ENCODE data around the gene SYVN1. TPM values are rescaled to one million over a fixed set of nuclear protein-coding genes. Genes with fewer than 3 reads are reported as not detected.

Gene SYVN1
- total and polyA plus RNA-seq, 2 donors, result 3.6 to 22.7 TPM

GRCh38 chr11:65102142-65103095 is 31.9 kb downstream of the SYVN1 start:
- WGBS, result 95% methylated on average over 8 of the region's 8 CpGs
- Histone ChIP-seq H3K27ac (ENCODE audit: low read depth in 1 of 2, low read length in 1 of 2) (no peak overlapping the region), H3K36me3 (ENCODE audit: control insufficient read depth in 2 of 2, insufficient read depth in 2 of 2, low read length in 1 of 2) (peaks cover 24 to 45% of the 10 kb centered on the region in 2 donors), H3K9me3 (ENCODE audit: control insufficient read depth in 2 of 2, insufficient read depth in 1 of 2, low read length in 1 of 2) (no peaks in the 10 kb centered on the region), H3K4me3 (ENCODE audit: low read length in 2 of 2) (no peak overlapping the region), H3K4me1 (ENCODE audit: control insufficient read depth in 2 of 2, insufficient read depth in 2 of 2, low read length in 2 of 2) (peaks cover 0 to 3% of the 10 kb centered on the region in 2 donors), H3K27me3 (ENCODE audit: control insufficient read depth in 2 of 2, insufficient read depth in 1 of 2, low read length in 1 of 2) (no peaks in the 10 kb centered on the region)
- DNase-seq (ENCODE audit: low read depth in 6 of 9, low spot score in 9 of 9), result no peak

GRCh38 chr11:65100674-65101350 is 33.5 kb downstream of the SYVN1 start:
- H3K4me1 ChIP-seq (ENCODE audit: control insufficient read depth in 2 of 2, insufficient read depth in 2 of 2, low read length in 2 of 2), result peaks cover 7 to 15% of the 10 kb centered on the region in 2 donors

DNA sequence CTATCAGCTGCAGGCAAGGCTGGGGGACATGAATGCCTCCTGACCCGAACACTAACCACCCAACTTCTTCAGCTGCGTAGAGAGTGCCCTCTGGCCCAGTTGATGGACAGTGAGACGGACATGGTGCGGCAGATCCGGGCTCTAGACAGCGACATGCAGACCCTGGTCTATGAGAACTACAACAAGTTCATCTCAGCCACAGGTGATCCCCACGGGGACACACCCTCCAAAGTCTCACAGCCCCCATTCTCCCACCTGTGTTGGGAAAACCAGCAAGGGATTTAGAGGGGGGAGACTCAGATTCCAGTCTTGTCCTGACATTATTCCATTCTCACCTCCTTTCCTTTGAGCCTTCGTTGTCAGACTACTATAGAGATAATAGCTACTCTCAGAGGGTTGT is 37.4 kb downstream of the SYVN1 start:
- no peaks in the 10 kb centered on the region for H3K27me3 ChIP-seq (ENCODE audit: control insufficient read depth in 2 of 2, insufficient read depth in 1 of 2, low read length in 1 of 2)
- H3K27ac ChIP-seq (ENCODE audit: low read depth in 1 of 2, low read length in 1 of 2), result peak overlapping the region in 1 of 2 donors; percentile 65
- peak overlapping the region; percentile 82 to 87 for H3K4me3 ChIP-seq (ENCODE audit: low read length in 2 of 2)
- peaks cover 7 to 18% of the 10 kb centered on the region in 2 donors for H3K4me1 ChIP-seq (ENCODE audit: control insufficient read depth in 2 of 2, insufficient read depth in 2 of 2, low read length in 2 of 2)
- no peak for DNase-seq (ENCODE audit: low read depth in 6 of 9, low spot score in 9 of 9)
- whole genome bisulfite sequencing, result 76% methylated on average over 8 of the region's 8 CpGs
- H3K9me3 ChIP-seq (ENCODE audit: control insufficient read depth in 2 of 2, insufficient read depth in 1 of 2, low read length in 1 of 2), result no peaks in the 10 kb centered on the region
- H3K36me3 ChIP-seq (ENCODE audit: control insufficient read depth in 2 of 2, insufficient read depth in 2 of 2, low read length in 1 of 2), result peaks cover 15 to 21% of the 10 kb centered on the region in 2 donors

More at GRCh38 chr11:65100674-65101350, 33.5 kb downstream of the SYVN1 start:
- Histone ChIP-seq H3K27ac (ENCODE audit: low read depth in 1 of 2, low read length in 1 of 2) (no peak overlapping the region), H3K36me3 (ENCODE audit: control insufficient read depth in 2 of 2, insufficient read depth in 2 of 2, low read length in 1 of 2) (peaks cover 22 to 40% of the 10 kb centered on the region in 2 donors), H3K4me3 (ENCODE audit: low read length in 2 of 2) (no peak overlapping the region), H3K27me3 (ENCODE audit: control insufficient read depth in 2 of 2, insufficient read depth in 1 of 2, low read length in 1 of 2) (no peaks in the 10 kb centered on the region), H3K9me3 (ENCODE audit: control insufficient read depth in 2 of 2, insufficient read depth in 1 of 2, low read length in 1 of 2) (no peaks in the 10 kb centered on the region)
- 98% methylated on average over 6 of the region's 6 CpGs for WGBS
- DNase-seq (ENCODE audit: low read depth in 6 of 9, low spot score in 9 of 9), result no peak

GRCh38 chr11:65095974-65096806 is 38.1 kb downstream of the SYVN1 start, which contains the start of gene VPS51:
VPS51 (plus strand) TSS chr11:65096214; CDS start chr11:65096251, 37 bp downstream.
- Histone ChIP-seq H3K27ac (ENCODE audit: low read depth in 1 of 2, low read length in 1 of 2) (peak within 1 kb of the TSS; percentile 87 to 89), H3K4me3 (ENCODE audit: low read length in 2 of 2) (peak within 1 kb of the TSS; percentile 82 to 87), H3K9me3 (ENCODE audit: control insufficient read depth in 2 of 2, insufficient read depth in 1 of 2, low read length in 1 of 2) (no peaks in the 10 kb centered on the region), H3K27me3 (ENCODE audit: control insufficient read depth in 2 of 2, insufficient read depth in 1 of 2, low read length in 1 of 2) (no peaks in the 10 kb centered on the region), H3K4me1 (ENCODE audit: control insufficient read depth in 2 of 2, insufficient read depth in 2 of 2, low read length in 2 of 2) (peaks cover 7 to 18% of the 10 kb centered on the region in 2 donors), H3K36me3 (ENCODE audit: control insufficient read depth in 2 of 2, insufficient read depth in 2 of 2, low read length in 1 of 2) (peaks cover 11 to 18% of the 10 kb centered on the region in 2 donors)
- DNase-seq (ENCODE audit: low read depth in 6 of 9, low spot score in 9 of 9), result peak; percentile 75 to 95 (median 87)
- under 1% methylated on average over 52 of the region's 52 CpGs for WGBS

DNA sequence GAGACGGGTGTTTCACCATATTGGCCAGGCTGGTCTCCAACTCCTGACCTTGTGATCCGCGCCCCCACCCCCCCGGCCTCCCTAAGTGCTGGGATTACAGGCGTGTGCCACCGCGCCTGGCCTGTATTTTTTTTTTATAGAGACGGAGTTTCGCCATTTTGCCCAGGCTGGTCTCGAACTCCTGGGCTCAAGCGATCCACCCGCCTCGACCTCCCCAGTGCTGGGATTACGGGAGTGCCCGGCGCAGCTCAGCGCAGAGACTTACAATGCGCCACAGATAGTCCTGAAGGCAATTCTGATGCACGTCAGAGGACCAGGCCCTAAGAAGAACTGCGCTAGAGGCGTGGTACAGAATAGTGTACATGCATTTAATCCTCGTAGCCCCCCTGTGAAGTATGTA is 38.9 kb downstream of the SYVN1 start:
- WGBS, result 87% methylated on average over 22 of the region's 22 CpGs
- Histone ChIP-seq H3K9me3 (ENCODE audit: control insufficient read depth in 2 of 2, insufficient read depth in 1 of 2, low read length in 1 of 2) (no peaks in the 10 kb centered on the region), H3K27ac (ENCODE audit: low read depth in 1 of 2, low read length in 1 of 2) (no peak overlapping the region), H3K4me1 (ENCODE audit: control insufficient read depth in 2 of 2, insufficient read depth in 2 of 2, low read length in 2 of 2) (peaks cover 7 to 18% of the 10 kb centered on the region in 2 donors), H3K4me3 (ENCODE audit: low read length in 2 of 2) (no peak overlapping the region), H3K27me3 (ENCODE audit: control insufficient read depth in 2 of 2, insufficient read depth in 1 of 2, low read length in 1 of 2) (no peaks in the 10 kb centered on the region), H3K36me3 (ENCODE audit: control insufficient read depth in 2 of 2, insufficient read depth in 2 of 2, low read length in 1 of 2) (peaks cover 11 to 15% of the 10 kb centered on the region in 2 donors)
- DNase-seq (ENCODE audit: low read depth in 6 of 9, low spot score in 9 of 9), result no peak

DNA sequence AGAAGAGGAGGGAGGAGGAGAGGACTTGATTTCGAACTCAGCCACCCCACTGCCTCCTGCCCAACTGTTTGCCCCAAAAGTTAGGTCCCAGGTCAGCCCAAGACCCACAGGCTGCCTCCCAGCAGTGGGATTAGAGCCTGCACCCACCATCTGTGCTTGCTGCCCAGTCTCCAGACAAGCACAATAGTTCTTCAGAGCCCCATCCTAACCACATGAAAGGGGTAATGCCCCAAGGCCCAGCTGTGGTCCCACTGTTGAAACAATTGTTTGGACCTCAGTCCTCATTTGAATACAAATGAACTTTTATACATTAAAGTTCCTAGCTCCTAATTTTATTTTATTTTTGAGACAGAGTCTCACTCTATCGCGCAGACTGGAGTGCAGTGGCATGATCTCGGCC is 43.7 kb downstream of the SYVN1 start:
- peaks cover 0 to 2% of the 10 kb centered on the region in 2 donors for H3K4me1 ChIP-seq (ENCODE audit: control insufficient read depth in 2 of 2, insufficient read depth in 2 of 2, low read length in 2 of 2)
- H3K27me3 ChIP-seq (ENCODE audit: control insufficient read depth in 2 of 2, insufficient read depth in 1 of 2, low read length in 1 of 2), result no peaks in the 10 kb centered on the region
- H3K4me3 ChIP-seq (ENCODE audit: low read length in 2 of 2), result no peak overlapping the region
- H3K9me3 ChIP-seq (ENCODE audit: control insufficient read depth in 2 of 2, insufficient read depth in 1 of 2, low read length in 1 of 2), result peaks cover 0 to 2% of the 10 kb centered on the region in 2 donors
- WGBS, result 97% methylated on average over 4 of the region's 4 CpGs
- H3K27ac ChIP-seq (ENCODE audit: low read depth in 1 of 2, low read length in 1 of 2), result no peak overlapping the region
- peaks cover 37 to 38% of the 10 kb centered on the region in 2 donors for H3K36me3 ChIP-seq (ENCODE audit: control insufficient read depth in 2 of 2, insufficient read depth in 2 of 2, low read length in 1 of 2)
- no peak for DNase-seq (ENCODE audit: low read depth in 6 of 9, low spot score in 9 of 9)

DNA sequence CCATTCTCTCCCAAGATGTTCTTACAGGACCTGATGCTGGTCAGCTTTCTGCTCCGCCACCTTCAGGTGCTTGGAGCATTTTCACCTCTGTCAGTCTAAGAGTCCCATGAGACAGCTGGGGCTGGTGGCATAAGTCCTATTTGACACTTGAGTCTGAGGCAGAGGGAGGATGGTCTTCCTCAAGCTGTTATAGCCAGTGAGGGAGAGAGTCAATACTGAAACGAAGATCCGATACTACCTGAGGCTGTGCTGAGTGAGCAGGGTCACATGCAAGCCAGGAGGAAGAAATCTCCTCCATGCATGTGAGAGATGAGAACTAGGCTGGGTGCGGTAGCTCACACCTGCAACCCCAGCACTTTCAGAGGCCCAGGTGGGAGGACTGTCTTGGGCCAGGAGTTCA is 44.7 kb downstream of the SYVN1 start:
- WGBS, result 95% methylated on average over 4 of the region's 4 CpGs
- H3K4me3 ChIP-seq (ENCODE audit: low read length in 2 of 2), result no peak overlapping the region
- H3K9me3 ChIP-seq (ENCODE audit: control insufficient read depth in 2 of 2, insufficient read depth in 1 of 2, low read length in 1 of 2), result peaks cover 0 to 2% of the 10 kb centered on the region in 2 donors
- peaks cover 42% of the 10 kb centered on the region in 2 donors for H3K36me3 ChIP-seq (ENCODE audit: control insufficient read depth in 2 of 2, insufficient read depth in 2 of 2, low read length in 1 of 2)
- no peaks in the 10 kb centered on the region for H3K27me3 ChIP-seq (ENCODE audit: control insufficient read depth in 2 of 2, insufficient read depth in 1 of 2, low read length in 1 of 2)
- peaks cover 5 to 9% of the 10 kb centered on the region in 2 donors for H3K4me1 ChIP-seq (ENCODE audit: control insufficient read depth in 2 of 2, insufficient read depth in 2 of 2, low read length in 2 of 2)
- H3K27ac ChIP-seq (ENCODE audit: low read depth in 1 of 2, low read length in 1 of 2), result no peak overlapping the region
- no peak for DNase-seq (ENCODE audit: low read depth in 6 of 9, low spot score in 9 of 9)

DNA sequence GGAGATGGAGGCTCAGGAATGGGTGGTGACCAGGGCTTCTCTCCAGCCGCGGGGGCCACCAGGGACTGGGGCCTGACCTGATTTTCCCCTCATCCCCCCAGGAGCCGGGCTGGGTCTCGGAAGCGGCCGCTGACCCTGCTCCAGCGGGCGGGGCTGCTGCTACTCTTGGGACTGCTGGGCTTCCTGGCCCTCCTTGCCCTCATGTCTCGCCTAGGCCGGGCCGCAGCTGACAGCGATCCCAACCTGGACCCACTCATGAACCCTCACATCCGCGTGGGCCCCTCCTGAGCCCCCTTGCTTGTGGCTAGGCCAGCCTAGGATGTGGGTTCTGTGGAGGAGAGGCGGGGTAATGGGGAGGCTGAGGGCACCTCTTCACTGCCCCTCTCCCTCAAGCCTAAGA is 46.5 kb downstream of the SYVN1 start:
- H3K27me3 ChIP-seq (ENCODE audit: control insufficient read depth in 2 of 2, insufficient read depth in 1 of 2, low read length in 1 of 2), result no peaks in the 10 kb centered on the region
- no peak overlapping the region for H3K27ac ChIP-seq (ENCODE audit: low read depth in 1 of 2, low read length in 1 of 2)
- H3K9me3 ChIP-seq (ENCODE audit: control insufficient read depth in 2 of 2, insufficient read depth in 1 of 2, low read length in 1 of 2), result peaks cover 0 to 2% of the 10 kb centered on the region in 2 donors
- no peak for DNase-seq (ENCODE audit: low read depth in 6 of 9, low spot score in 9 of 9)
- H3K36me3 ChIP-seq (ENCODE audit: control insufficient read depth in 2 of 2, insufficient read depth in 2 of 2, low read length in 1 of 2), result peaks cover 42 to 44% of the 10 kb centered on the region in 2 donors
- 98% methylated on average over 15 of the region's 15 CpGs for WGBS
- H3K4me1 ChIP-seq (ENCODE audit: control insufficient read depth in 2 of 2, insufficient read depth in 2 of 2, low read length in 2 of 2), result peaks cover 14 to 20% of the 10 kb centered on the region in 2 donors
- no peak overlapping the region for H3K4me3 ChIP-seq (ENCODE audit: low read length in 2 of 2)

Measured in thymus (tissue), 11 donors.